NCI-H128 (cell line): ENCODE results near the gene UCK2.
"Not testable (repeated sequence)": the region's sequence is repeated elsewhere in the genome, so short reads cannot be mapped to it uniquely, and the experiment has no call there.

ENCODE experiments used
- DNase-seq: peaks from one replicate; lab custom pipeline; 2025; ENCODE audit not compliant: unreplicated experiment; lab: John Stamatoyannopoulos, UW

Gene UCK2

GRCh38 chr1:165827268-165828102 lies at the start of gene UCK2:
TSS of gene UCK2 (plus strand) at chr1:165827614. CDS start at chr1:165827834, 220 bp downstream.
- peak; percentile 67 for DNase-seq

- DNase-seq, result not testable (repeated sequence)
Measured at GRCh38 chr1:165778197-165778596, 49.2 kb upstream of the UCK2 start.

DNA sequence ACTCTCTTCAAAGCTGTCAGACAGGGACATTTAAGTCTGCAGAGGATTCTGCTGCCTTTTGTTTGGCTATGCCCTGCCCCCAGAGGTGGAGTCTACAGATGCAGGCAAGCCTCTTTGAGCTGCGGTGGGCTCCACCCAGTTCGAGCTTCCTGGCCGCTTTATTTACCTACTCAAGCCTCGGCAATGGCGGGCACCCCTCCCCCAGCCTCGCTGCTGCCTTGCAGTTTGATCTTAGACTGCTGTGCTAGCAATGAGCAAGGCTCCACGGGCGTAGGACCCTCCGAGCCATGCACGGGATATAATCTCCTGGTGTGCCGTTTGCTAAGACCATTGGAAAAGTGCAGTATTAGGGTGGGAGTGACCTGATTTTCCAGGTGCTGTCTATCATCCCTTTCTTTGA lies 43.9 kb upstream of the UCK2 start:
- not testable (repeated sequence) for DNase-seq

DNA sequence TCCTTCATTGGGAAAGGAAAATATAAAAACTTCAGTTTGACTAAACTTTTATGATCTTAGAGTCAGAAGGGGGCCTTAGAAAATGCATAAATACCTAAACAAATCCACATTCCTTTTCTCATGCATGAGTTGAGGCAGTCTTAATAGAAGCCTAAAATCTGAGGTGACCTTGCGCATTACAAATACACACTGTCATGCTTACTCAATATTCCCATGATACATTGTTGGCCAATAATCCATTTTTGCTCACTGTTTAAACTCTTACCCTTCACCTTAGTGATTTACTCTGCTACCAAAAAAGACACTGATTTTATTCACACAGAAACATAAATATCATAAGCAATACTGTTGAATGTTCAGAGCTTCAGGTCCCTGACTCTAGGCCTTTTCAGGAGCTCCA lies 39.7 kb upstream of the UCK2 start:
- DNase-seq, result no peak

GRCh38 chr1:165793951-165794350 lies 33.5 kb upstream of the UCK2 start:
- DNase-seq, result no peak

DNA sequence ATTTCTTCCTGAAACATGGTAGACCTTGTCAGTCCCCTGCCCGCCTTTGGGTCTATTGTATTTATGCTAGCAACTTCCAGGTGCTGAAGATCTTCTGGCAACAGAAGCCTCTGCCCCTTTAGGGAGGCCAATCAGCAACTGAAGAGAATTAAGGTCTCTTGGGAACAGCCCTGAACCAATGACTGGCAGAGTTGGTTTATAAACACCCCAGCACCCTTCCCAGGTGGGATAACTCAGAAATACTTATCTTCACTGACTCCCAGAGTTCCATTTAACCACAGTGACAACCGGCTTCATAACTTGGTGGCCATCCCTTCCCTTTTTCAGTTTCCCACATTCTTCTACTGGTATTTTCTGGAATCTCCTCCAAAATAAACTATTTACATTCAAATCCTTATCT lies 31.5 kb upstream of the UCK2 start:
- no peak for DNase-seq

- no peak for DNase-seq
Measured at GRCh38 chr1:165799387-165799786, 28.0 kb upstream of the UCK2 start.

- not testable (repeated sequence) for DNase-seq
Measured at GRCh38 chr1:165804513-165804912, 22.9 kb upstream of the UCK2 start.

DNA sequence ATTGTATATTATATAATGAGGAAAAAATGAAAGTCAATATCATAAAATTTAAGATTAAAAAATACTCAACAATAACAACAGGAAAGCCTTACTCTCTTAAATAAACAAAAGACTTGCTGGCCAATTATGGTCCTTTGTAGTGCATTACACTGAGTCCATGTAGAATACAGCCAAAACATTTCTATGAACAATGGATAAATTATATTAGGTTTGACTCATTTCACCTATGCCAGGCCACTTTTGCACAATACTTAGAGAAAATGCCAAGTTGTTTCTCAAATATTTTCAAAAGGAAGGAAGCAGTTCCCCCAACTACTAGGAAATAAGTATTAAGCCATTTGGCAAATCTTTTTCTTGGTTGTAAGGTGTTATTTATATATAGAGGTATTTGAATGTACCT lies 19.8 kb upstream of the UCK2 start:
- no peak for DNase-seq

DNA sequence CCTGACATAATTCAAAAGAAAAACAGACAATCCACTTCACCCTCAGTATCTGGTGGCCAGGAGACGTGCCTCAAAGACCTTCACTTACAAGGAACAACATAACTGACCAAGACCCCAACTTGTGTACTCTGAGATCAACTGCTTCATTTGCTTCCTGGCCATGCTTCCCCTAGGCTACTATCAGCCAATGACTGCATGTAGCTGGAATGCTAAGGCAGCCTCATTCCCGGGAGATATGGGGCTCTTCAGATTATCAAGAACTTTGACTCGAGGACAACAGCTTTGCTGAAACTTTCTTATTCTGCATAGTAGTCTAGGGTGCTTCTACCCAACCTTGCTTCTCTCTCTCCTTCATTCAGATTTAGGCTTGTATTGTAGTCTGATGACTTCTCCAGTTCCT lies 11.7 kb upstream of the UCK2 start:
- DNase-seq, result no peak

GRCh38 chr1:165816157-165816556 lies 11.3 kb upstream of the UCK2 start:
- no peak for DNase-seq

DNA sequence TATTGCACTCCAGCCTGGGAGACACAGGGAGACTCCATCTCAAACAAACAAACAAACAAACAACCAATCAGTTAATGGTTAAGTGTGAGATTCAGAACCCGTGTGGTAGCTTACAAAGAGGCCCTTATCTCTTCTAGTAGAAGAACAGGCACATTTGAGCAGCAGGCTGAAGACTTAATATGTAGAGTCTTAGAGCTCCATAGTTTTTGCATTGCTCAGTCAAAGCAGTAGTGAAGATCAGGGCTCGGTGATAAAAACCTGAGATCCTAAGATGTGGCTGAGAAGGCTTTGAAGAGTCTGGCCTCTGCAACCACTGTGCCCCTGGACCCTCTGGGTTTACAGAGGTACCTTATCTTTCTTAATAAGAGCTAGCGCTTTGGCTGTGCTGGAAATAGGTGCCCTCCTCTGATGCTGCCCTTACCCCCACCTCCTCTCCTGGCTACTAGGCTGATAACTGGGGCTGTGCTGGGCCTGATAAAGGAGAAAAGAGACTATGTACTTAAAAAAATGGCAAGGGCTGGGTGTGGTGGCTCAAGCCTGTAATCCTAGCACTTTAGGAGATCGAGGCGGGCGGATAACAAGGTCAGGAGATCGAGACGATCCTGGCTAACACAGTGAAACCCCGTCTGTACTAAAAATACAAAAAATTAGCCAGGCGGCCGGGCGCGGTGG lies 10.5 kb upstream of the UCK2 start:
- DNase-seq, result no peak

- no peak for DNase-seq
Measured at GRCh38 chr1:165823552-165824268, 3.7 kb upstream of the UCK2 start.

GRCh38 chr1:165824269-165824643 lies 3.2 kb upstream of the UCK2 start:
- DNase-seq, result no peak

DNA sequence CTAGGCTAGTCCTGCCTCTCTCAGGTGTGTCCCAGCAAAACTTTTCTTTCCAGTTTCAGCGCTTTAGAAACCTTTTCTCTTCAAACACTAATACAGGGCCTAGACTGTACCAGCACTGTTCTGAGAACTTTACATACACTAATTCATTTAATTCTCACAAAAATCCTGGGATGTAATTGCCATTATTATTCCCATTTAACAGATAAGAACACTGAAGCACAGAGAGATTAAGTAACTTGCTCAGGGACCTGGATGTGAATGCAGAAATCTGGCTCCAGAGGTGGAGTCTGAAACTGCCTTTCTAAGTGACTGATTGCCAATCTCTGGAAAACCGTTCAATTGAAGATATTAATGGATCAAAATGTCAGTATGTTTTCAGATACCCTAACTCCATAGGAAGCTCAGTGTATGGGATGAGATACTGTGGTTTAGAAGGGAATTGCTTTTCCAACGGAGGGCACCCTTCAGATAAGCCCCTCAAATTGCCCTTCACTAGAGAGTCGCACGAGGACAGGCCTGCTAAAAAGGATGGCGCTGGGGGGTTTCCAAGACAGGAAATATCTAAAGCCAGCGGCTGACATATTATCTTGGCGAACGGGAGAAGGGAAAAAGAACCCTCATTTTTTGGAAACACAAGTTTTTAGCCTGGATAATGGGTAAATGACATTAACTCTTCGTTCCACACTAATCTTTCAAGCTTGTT lies 698 bp upstream of the UCK2 start:
- no peak for DNase-seq

- peak; percentile 43 for DNase-seq
Measured at GRCh38 chr1:165828103-165828668, 772 bp downstream of the UCK2 start.

- peak; percentile 67 for DNase-seq
Measured at GRCh38 chr1:165828669-165829329, 1.4 kb downstream of the UCK2 start.

GRCh38 chr1:165829888-165830287 lies 2.5 kb downstream of the UCK2 start:
- DNase-seq, result no peak

DNA sequence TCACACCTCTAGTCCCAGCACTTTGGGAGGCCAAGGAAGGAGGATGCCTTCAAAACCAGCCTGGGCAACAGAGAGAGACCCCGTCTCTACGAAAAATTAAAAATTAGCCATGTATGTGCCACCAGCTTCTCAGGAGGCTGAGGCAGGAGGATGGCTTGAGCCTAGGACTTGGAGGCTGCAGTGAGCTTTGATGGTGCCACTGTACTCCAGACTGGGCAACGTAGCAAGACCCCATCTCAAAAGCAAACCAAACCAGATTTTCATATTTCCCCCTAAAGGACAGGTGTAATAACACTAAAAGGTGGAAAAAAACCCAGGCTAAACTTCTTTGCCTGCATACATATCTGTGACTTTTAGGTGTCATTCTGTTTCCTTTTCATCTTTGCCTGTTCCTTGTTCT lies 3.7 kb downstream of the UCK2 start:
- no peak for DNase-seq

GRCh38 chr1:165832902-165833301 lies 5.5 kb downstream of the UCK2 start:
- no peak for DNase-seq
